ENCODE data around the gene KLF14. TPM values are rescaled to one million over a fixed set of nuclear protein-coding genes. Genes with fewer than 3 reads are reported as not detected.

KLF14 gene
- total RNA-seq, 1 experiment from 2014 or later = not detected

- H3K4me1 Mint-ChIP-seq = peaks cover 10% of the 10 kb centered on the region
- H3K4me3 Mint-ChIP-seq = no peak overlapping the region
- TF ChIP-seq NFATC4 (CRISPR knock-in tag; IDR thresholded peaks at IDR 0.05) = no peak
- ChIA-PET CTCF (no interaction called here), POLR2A (no interaction called here)
- H3K36me3 Mint-ChIP-seq = no peaks in the 10 kb centered on the region
- no peaks in the 10 kb centered on the region for H3K9me3 Mint-ChIP-seq
- ATAC-seq = no peak
- no peak for DNase-seq (ENCODE audit: low spot score)
- no peak overlapping the region for H3K27ac Mint-ChIP-seq
- H3K27me3 Mint-ChIP-seq (ENCODE audit: low read depth) = peaks cover 3% of the 10 kb centered on the region; the same call in 1 of the 2 replicates
Measured at GRCh38 chr7:130719541-130719940, 14.5 kb downstream of the KLF14 start.

- peaks cover 4% of the 10 kb centered on the region for H3K9me3 Mint-ChIP-seq
- ChIA-PET CTCF (no interaction called here), POLR2A (no interaction called here)
- DNase-seq (ENCODE audit: low spot score) (no peak), ATAC-seq (no peak)
- no peak overlapping the region for H3K27ac Mint-ChIP-seq
- no peak for TF ChIP-seq HMGA2 (CRISPR knock-in tag; IDR thresholded peaks at IDR 0.05)
- TF ChIP-seq, protein P1, sequence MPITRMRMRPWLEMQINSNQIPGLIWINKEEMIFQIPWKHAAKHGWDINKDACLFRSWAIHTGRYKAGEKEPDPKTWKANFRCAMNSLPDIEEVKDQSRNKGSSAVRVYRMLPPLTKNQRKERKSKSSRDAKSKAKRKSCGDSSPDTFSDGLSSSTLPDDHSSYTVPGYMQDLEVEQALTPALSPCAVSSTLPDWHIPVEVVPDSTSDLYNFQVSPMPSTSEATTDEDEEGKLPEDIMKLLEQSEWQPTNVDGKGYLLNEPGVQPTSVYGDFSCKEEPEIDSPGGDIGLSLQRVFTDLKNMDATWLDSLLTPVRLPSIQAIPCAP (CRISPR knock-in tag; IDR thresholded peaks at IDR 0.05) = no peak
- H3K4me3 Mint-ChIP-seq = no peak overlapping the region
- no peaks in the 10 kb centered on the region for H3K36me3 Mint-ChIP-seq
- H3K27me3 Mint-ChIP-seq (ENCODE audit: low read depth) = peaks cover 3% of the 10 kb centered on the region; the same call in 1 of the 2 replicates
- H3K4me1 Mint-ChIP-seq = no peaks in the 10 kb centered on the region
Measured at GRCh38 chr7:130712416-130712815, 21.6 kb downstream of the KLF14 start.

GRCh38 chr7:130708766-130709165 lies 25.2 kb downstream of the KLF14 start:
- Mint-ChIP-seq H3K27me3 (ENCODE audit: low read depth) (peaks cover 6% of the 10 kb centered on the region), H3K4me1 (no peaks in the 10 kb centered on the region), H3K36me3 (no peaks in the 10 kb centered on the region), H3K27ac (no peak overlapping the region), H3K4me3 (no peak overlapping the region), H3K9me3 (peaks cover 23% of the 10 kb centered on the region)
- ChIA-PET POLR2A (no interaction called here), CTCF (no interaction called here)
- no peak for ATAC-seq
- no peak for DNase-seq (ENCODE audit: low spot score)
- TF ChIP-seq, protein P2, sequence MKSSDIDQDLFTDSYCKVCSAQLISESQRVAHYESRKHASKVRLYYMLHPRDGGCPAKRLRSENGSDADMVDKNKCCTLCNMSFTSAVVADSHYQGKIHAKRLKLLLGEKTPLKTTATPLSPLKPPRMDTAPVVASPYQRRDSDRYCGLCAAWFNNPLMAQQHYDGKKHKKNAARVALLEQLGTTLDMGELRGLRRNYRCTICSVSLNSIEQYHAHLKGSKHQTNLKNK (CRISPR knock-in tag; IDR thresholded peaks at IDR 0.05) = no peak
- TF ChIP-seq MAX (CRISPR knock-in tag; IDR thresholded peaks at IDR 0.05) (no peak), GTF2I (CRISPR knock-in tag; conservative IDR thresholded peaks at IDR 0.05) (no peak), NR1H2 (CRISPR knock-in tag; IDR thresholded peaks at IDR 0.05) (no peak), ZNF138 (CRISPR knock-in tag; conservative IDR thresholded peaks at IDR 0.05) (no peak), CREB1 (CRISPR knock-in tag; IDR thresholded peaks at IDR 0.05) (no peak), ZNF121 (CRISPR knock-in tag; IDR thresholded peaks at IDR 0.05) (no peak)

GRCh38 chr7:130708001-130708400 lies 26.0 kb downstream of the KLF14 start:
- POLR2A ChIA-PET = no interaction called here
- ATAC-seq (no peak), DNase-seq (ENCODE audit: low spot score) (no peak)
- H3K27ac Mint-ChIP-seq = no peak overlapping the region
- TF ChIP-seq, protein P3, sequence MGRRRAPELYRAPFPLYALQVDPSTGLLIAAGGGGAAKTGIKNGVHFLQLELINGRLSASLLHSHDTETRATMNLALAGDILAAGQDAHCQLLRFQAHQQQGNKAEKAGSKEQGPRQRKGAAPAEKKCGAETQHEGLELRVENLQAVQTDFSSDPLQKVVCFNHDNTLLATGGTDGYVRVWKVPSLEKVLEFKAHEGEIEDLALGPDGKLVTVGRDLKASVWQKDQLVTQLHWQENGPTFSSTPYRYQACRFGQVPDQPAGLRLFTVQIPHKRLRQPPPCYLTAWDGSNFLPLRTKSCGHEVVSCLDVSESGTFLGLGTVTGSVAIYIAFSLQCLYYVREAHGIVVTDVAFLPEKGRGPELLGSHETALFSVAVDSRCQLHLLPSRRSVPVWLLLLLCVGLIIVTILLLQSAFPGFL (CRISPR knock-in tag; IDR thresholded peaks at IDR 0.05; ENCODE audit: borderline replicate concordance) = no peak
- no peak overlapping the region for H3K4me3 Mint-ChIP-seq
- no peaks in the 10 kb centered on the region for H3K36me3 Mint-ChIP-seq
- CTCF ChIA-PET = no interaction called here
- no peaks in the 10 kb centered on the region for H3K4me1 Mint-ChIP-seq
- H3K27me3 Mint-ChIP-seq (ENCODE audit: low read depth) = peaks cover 6% of the 10 kb centered on the region
- H3K9me3 Mint-ChIP-seq = peaks cover 23% of the 10 kb centered on the region

- Mint-ChIP-seq H3K27me3 (ENCODE audit: low read depth) (peaks cover 3% of the 10 kb centered on the region), H3K4me1 (no peaks in the 10 kb centered on the region), H3K27ac (no peak overlapping the region), H3K9me3 (peaks cover 23% of the 10 kb centered on the region), H3K36me3 (no peaks in the 10 kb centered on the region), H3K4me3 (no peak overlapping the region)
- POLR2A ChIA-PET = no interaction called here
- ATAC-seq (no peak), DNase-seq (ENCODE audit: low spot score) (no peak)
- CTCF ChIA-PET = no interaction called here
- TF ChIP-seq RORB (CRISPR knock-in tag; IDR thresholded peaks at IDR 0.05) = no peak
- no peak for TF ChIP-seq HMGXB4 (CRISPR knock-in tag; IDR thresholded peaks at IDR 0.05)
- TF ChIP-seq ZNF232 (CRISPR knock-in tag; IDR thresholded peaks at IDR 0.05) = no peak
- no peak for TF ChIP-seq ZNF532 (CRISPR knock-in tag; IDR thresholded peaks at IDR 0.05; ENCODE audit: borderline replicate concordance)
- TF ChIP-seq, protein P1 (CRISPR knock-in tag; IDR thresholded peaks at IDR 0.05) = no peak
- TF ChIP-seq, protein P2 (CRISPR knock-in tag; IDR thresholded peaks at IDR 0.05) = no peak
Measured at GRCh38 chr7:130703851-130704250, 30.2 kb downstream of the KLF14 start.
